ENCODE data around the gene TSEN54.

The TSEN54 gene

DNA sequence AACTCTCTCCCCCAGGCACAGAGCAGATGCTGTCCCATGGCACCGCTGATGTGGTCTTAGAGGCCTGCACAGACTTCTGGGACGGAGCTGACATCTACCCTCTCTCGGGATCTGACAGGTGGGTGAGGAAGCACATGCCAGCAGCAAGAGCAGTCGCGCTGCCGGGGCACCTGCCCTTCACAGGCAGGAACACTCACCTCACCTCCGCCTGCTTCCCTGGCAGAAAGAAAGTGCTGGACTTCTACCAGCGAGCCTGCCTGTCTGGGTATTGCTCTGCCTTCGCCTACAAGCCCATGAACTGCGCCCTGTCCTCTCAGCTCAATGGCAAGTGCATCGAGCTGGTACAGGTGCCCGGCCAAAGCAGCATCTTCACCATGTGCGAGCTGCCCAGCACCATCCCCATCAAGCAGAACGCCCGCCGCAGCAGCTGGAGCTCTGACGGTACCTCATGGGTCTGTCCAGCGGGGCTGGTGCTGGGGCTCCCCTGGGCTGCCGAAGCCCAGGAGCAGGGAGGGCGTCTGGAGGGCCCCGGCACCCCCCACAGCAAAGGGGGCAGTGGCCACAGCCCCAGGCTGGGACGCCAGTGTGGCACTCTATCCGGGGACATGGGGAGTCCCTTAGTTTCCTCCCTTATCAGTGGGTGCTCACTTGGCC, 22.7 kb upstream of the TSEN54 start:
- TF ChIP-seq, protein P1, sequence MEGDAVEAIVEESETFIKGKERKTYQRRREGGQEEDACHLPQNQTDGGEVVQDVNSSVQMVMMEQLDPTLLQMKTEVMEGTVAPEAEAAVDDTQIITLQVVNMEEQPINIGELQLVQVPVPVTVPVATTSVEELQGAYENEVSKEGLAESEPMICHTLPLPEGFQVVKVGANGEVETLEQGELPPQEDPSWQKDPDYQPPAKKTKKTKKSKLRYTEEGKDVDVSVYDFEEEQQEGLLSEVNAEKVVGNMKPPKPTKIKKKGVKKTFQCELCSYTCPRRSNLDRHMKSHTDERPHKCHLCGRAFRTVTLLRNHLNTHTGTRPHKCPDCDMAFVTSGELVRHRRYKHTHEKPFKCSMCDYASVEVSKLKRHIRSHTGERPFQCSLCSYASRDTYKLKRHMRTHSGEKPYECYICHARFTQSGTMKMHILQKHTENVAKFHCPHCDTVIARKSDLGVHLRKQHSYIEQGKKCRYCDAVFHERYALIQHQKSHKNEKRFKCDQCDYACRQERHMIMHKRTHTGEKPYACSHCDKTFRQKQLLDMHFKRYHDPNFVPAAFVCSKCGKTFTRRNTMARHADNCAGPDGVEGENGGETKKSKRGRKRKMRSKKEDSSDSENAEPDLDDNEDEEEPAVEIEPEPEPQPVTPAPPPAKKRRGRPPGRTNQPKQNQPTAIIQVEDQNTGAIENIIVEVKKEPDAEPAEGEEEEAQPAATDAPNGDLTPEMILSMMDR (conservative IDR thresholded peaks at IDR 0.05; ENCODE audit: low read depth, low read length), result no peak
- no peak for DNase-seq (ENCODE audit: low read depth)
- no peak overlapping the region for H3K4me3 ChIP-seq (ENCODE audit: low read length)

DNA sequence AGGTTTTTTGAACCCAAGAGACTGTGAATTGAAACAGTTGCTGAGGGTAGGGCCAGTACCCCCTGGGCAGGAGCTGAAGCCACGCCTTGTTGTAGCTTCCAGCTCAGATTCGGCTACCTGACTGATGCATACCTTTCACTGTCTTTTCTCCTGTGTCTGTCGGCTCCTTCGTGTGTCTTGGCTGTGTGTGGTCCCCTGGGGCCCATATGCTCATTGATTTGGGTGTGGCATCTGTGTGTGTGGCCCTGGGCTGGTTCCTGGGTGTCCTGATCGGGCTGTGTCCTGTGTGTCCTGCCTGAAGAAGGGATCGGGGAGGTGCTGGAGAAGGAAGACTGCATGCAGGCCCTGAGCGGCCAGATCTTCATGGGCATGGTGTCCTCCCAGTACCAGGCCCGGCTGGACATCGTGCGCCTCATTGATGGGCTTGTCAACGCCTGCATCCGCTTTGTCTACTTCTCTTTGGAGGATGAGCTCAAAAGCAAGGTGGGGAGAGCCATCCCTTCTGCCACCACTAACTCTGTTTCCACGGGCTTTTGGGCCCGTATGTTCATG, 21.9 kb upstream of the TSEN54 start:
- H3K4me3 ChIP-seq (ENCODE audit: low read length), result no peak overlapping the region
- DNase-seq (ENCODE audit: low read depth), result no peak
- TF ChIP-seq, protein P1 (conservative IDR thresholded peaks at IDR 0.05; ENCODE audit: low read depth, low read length), result no peak

DNA sequence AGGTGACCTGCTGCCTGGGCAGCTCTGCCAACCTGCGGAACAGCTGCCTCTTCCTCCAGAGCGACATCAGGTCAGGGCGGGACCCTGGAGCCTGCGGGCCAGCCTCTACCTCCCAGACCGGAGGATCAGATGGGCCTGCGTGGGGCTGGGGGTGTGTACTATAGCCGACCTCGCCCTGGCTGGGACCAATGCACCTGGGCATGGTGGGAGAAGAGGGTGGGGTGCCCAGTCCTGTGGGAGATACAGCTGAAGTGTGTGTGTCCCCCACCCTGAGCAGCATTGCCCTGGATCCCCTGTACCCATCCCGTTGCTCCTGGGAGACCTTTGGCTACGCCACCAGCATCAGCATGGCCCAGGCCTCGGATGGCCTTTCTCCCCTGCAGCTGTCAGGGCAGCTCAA, 20.3 kb upstream of the TSEN54 start:
- TF ChIP-seq, protein P1 (conservative IDR thresholded peaks at IDR 0.05; ENCODE audit: low read depth, low read length), result no peak
- H3K4me3 ChIP-seq (ENCODE audit: low read length), result no peak overlapping the region
- no peak for DNase-seq (ENCODE audit: low read depth)

DNA sequence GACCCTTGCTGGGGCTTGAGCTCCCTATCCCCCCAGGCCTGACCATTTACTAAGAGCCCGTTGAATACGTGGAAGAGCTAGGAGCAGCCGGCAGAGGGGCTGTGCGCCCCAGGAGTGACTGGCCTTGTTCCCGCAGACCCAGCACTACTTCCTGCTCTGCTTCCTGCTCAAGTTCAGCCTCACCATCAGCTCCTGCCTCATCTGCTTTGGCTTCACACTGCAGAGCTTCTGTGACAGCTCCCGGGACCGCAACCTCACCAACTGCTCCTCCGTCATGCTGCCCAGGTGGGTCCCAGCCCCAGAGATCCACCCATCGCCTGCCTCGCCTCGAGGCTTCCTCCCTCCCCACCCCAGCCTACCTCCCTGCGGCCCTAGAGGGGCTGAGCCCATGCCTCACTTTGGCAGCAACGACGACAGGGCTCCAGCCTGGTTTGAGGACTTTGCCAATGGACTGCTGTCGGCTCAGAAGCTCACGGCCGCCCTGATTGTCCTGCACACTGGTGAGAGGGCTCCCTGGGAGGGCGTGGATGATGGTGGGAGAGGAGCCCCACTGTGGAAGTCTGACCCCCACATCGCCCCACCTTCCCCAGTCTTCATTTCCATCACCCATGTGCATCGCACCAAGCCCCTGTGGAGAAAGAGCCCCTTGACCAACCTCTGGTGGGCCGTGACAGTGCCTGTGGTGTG, 18.1 kb upstream of the TSEN54 start:
- DNase-seq (ENCODE audit: low read depth), result no peak
- no peak overlapping the region for H3K4me3 ChIP-seq (ENCODE audit: low read length)
- TF ChIP-seq, protein P1 (conservative IDR thresholded peaks at IDR 0.05; ENCODE audit: low read depth, low read length), result no peak

DNA sequence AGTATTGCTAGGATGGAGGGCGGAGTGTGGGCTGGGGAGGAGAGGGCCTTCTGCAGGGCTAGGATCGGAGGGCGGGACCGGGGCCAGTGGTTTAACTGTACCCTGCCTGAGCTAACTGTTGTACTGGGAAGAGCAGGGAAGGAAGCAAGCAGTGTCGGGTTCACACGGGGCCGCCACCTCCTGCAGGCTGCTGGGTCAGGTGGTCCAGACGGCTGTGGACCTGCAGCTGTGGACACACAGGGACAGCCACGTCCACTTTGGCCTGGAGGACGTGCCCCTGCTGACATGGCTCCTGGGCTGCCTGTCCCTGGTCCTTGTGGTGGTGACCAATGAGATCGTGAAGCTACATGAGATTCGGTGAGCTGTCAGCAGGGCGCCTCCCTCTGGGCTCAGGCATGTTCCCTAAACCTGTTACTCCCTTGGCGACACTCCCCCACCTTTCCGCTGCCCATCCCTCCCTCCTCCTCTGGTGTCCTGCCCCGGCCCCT, 17.6 kb upstream of the TSEN54 start:
- TF ChIP-seq, protein P1 (conservative IDR thresholded peaks at IDR 0.05; ENCODE audit: low read depth, low read length), result no peak
- H3K4me3 ChIP-seq (ENCODE audit: low read length), result no peak overlapping the region
- DNase-seq (ENCODE audit: low read depth), result no peak

DNA sequence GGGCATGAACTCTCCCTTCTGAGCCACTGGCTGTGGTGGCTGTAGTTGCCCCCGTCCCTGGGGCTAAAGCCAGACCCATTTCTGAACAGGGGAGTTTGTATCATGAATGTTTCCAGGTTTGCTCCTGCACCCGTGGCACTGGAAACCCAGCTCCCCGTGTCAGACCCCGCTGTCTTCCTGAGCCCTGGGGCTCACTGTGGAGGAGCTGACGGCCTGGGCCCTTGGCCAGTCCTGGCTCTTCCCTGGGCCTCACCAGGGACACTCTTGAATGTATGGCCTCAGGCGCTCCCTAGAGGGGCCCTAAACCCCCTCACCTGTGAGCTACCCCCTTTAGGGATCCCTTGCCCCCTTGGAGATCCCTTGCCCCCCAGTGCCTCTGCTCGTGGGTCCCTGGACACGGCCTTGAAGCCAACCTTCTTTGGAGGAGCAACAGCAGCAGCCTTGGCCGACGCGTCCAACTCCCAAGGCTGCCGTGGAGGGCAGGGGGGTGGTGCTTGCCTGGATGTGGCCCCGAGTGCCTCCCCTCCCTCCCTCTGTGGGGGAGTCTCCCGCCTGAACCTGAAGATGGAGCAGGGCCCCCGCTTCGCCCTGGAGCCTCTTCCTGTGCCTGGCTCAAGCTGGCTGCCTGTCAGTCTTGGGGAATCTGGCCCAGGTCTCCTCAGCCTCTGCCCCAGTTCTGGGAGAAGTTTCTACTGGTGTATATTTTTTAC, 16.9 kb upstream of the TSEN54 start:
- TF ChIP-seq, protein P1 (conservative IDR thresholded peaks at IDR 0.05; ENCODE audit: low read depth, low read length), result no peak
- DNase-seq (ENCODE audit: low read depth), result no peak
- no peak overlapping the region for H3K4me3 ChIP-seq (ENCODE audit: low read length)

All from retinal pigment epithelial cell (primary cell).